ENCODE data around the gene KBTBD8.

The KBTBD8 gene

DNA sequence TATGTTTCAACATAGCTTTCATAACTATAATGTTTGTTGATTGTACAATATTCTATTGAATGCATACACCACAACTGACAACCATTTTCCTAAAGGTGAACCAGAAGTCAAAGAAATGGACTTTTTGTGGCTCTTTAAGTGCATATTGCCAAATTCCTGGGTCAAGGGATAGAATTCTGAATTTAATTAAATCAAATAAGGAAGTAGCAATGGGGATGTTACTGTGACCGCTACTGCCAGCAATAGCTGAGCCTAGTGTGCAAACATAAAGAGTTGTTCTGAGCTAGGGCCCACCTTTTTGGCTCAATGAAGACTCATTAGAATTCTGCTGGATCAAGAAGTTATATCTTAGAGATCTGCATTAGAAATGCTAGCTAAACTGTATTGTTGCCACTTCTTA lies 17.3 kb upstream of the KBTBD8 start:
- TF ChIP-seq, protein P1, sequence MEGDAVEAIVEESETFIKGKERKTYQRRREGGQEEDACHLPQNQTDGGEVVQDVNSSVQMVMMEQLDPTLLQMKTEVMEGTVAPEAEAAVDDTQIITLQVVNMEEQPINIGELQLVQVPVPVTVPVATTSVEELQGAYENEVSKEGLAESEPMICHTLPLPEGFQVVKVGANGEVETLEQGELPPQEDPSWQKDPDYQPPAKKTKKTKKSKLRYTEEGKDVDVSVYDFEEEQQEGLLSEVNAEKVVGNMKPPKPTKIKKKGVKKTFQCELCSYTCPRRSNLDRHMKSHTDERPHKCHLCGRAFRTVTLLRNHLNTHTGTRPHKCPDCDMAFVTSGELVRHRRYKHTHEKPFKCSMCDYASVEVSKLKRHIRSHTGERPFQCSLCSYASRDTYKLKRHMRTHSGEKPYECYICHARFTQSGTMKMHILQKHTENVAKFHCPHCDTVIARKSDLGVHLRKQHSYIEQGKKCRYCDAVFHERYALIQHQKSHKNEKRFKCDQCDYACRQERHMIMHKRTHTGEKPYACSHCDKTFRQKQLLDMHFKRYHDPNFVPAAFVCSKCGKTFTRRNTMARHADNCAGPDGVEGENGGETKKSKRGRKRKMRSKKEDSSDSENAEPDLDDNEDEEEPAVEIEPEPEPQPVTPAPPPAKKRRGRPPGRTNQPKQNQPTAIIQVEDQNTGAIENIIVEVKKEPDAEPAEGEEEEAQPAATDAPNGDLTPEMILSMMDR (IDR thresholded peaks at IDR 0.05; ENCODE audit: insufficient read depth, low read length, poor library complexity, severe bottlenecking), result no peak
- Histone ChIP-seq H3K36me3 (ENCODE audit: control insufficient read depth, insufficient read depth, low read length) (no peaks in the 10 kb centered on the region), H3K27me3 (replicated peaks; ENCODE audit: control insufficient read depth, insufficient read depth, low read length) (no peaks in the 10 kb centered on the region; the same call in 1 of the 2 replicates), H3K4me3 (replicated peaks; ENCODE audit: low read depth, low read length) (no peak overlapping the region)
- DNase-seq (ENCODE audit: extremely low read depth, insufficient read length), result no peak

DNA sequence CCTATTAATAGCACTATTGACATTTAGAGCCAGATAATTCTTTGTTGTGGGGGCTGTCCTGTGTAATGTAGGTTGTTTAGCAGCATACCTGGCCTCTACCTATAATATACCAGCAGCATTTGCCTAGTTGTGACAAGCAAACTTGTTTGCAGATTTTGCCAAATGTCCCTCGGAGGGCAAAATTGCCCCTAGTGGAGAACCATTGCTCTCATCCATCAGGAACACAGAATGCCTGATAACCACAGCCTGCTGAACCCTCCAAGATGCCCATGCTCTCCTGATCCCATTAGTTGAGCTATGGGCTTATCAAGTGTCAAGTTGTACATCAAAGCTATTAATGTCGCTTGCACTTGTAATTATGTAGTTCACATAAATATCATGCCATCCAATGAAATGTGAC lies 15.0 kb upstream of the KBTBD8 start:
- no peak for DNase-seq (ENCODE audit: extremely low read depth, insufficient read length)
- Histone ChIP-seq H3K4me3 (replicated peaks; ENCODE audit: low read depth, low read length) (no peak overlapping the region), H3K36me3 (ENCODE audit: control insufficient read depth, insufficient read depth, low read length) (no peaks in the 10 kb centered on the region), H3K27me3 (replicated peaks; ENCODE audit: control insufficient read depth, insufficient read depth, low read length) (no peaks in the 10 kb centered on the region; the same call in 1 of the 2 replicates)
- TF ChIP-seq, protein P1 (IDR thresholded peaks at IDR 0.05; ENCODE audit: insufficient read depth, low read length, poor library complexity, severe bottlenecking), result no peak

DNA sequence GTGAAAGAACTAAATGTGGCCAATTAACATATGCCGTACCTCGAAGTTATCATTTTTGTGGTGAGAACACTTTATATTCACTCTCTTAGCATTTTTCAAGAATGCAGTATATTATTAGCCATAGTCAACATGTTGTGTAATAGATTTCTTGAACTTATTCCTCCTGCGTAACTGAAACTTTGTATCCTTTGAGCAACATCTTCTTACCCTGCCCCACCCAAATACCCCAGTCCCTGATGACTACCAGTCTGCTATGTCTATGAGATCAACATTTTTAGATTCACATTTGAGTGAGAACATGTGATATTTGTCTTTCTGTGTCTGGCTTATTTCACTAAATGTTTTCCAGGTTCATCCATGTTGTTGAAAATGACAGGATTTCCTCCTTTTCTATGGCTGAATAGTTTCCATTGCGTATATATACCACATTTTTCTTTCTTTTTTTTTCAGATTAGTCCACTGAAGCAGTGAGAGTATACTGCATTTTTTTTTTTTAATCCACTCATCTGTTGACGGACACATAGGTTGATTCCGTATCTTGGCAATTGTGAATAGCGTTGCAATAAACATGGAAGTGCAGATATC lies 12.7 kb upstream of the KBTBD8 start:
- Histone ChIP-seq H3K36me3 (ENCODE audit: control insufficient read depth, insufficient read depth, low read length) (no peaks in the 10 kb centered on the region), H3K4me3 (replicated peaks; ENCODE audit: low read depth, low read length) (no peak overlapping the region), H3K27me3 (replicated peaks; ENCODE audit: control insufficient read depth, insufficient read depth, low read length) (no peaks in the 10 kb centered on the region; the same call in 1 of the 2 replicates)
- TF ChIP-seq, protein P1 (IDR thresholded peaks at IDR 0.05; ENCODE audit: insufficient read depth, low read length, poor library complexity, severe bottlenecking), result no peak
- DNase-seq (ENCODE audit: extremely low read depth, insufficient read length), result no peak

DNA sequence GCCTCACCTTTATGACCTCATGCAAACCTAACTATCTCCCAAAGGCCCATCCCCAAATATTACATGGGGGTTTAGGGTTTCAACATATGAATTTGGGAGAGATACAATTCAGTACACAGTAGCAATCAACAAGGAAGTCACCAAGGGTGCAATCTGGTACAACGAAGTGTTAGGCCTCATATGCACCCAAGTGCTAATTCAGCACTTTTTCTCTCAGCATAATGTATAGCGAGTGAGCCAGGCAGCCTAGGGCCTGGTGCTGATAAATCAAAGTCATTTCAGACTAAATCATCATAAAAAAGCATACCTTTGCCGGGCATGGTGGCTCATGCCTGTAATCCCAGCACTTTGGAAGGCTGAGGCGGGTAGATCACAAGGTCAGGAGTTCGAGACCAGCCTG lies 11.7 kb upstream of the KBTBD8 start:
- TF ChIP-seq, protein P1 (IDR thresholded peaks at IDR 0.05; ENCODE audit: insufficient read depth, low read length, poor library complexity, severe bottlenecking), result no peak
- Histone ChIP-seq H3K4me3 (replicated peaks; ENCODE audit: low read depth, low read length) (no peak overlapping the region), H3K27me3 (replicated peaks; ENCODE audit: control insufficient read depth, insufficient read depth, low read length) (no peaks in the 10 kb centered on the region; the same call in 1 of the 2 replicates), H3K36me3 (ENCODE audit: control insufficient read depth, insufficient read depth, low read length) (no peaks in the 10 kb centered on the region)
- no peak for DNase-seq (ENCODE audit: extremely low read depth, insufficient read length)

DNA sequence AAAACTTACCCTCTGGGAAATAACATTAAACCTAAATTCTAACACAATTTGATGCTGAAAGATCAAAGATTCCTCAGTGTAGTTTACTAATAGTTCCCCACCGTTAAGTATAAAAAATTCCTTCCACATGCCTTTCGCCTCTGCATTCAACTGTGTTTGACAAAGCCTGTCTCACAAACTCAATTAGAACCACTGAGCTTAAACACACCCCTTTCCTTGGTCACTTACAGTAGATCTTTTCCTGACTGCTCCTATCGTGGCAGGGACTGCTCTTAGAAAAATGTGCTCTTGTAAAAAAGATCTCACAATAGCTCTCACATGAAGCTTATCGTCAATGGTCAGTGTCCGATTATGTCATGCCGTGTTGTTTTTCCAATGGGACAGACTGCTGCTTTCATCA lies 8.9 kb upstream of the KBTBD8 start:
- Histone ChIP-seq H3K4me3 (replicated peaks; ENCODE audit: low read depth, low read length) (no peak overlapping the region), H3K27me3 (replicated peaks; ENCODE audit: control insufficient read depth, insufficient read depth, low read length) (no peaks in the 10 kb centered on the region), H3K36me3 (ENCODE audit: control insufficient read depth, insufficient read depth, low read length) (no peaks in the 10 kb centered on the region)
- no peak for DNase-seq (ENCODE audit: extremely low read depth, insufficient read length)
- TF ChIP-seq, protein P1 (IDR thresholded peaks at IDR 0.05; ENCODE audit: insufficient read depth, low read length, poor library complexity, severe bottlenecking), result no peak
